Measurements from ENCODE around the gene ABHD14A. TPM values are rescaled to one million over a fixed set of nuclear protein-coding genes. Genes with fewer than 3 reads are reported as not detected.
A peak's percentile ranks its signal among the peaks of the same experiment; 100 is the strongest.

ABHD14A gene
- total and polyA plus RNA-seq, 2 donors (not counting 1 experiment from before 2014, with no cell fraction given): 5.1 to 10.2 TPM

DNA sequence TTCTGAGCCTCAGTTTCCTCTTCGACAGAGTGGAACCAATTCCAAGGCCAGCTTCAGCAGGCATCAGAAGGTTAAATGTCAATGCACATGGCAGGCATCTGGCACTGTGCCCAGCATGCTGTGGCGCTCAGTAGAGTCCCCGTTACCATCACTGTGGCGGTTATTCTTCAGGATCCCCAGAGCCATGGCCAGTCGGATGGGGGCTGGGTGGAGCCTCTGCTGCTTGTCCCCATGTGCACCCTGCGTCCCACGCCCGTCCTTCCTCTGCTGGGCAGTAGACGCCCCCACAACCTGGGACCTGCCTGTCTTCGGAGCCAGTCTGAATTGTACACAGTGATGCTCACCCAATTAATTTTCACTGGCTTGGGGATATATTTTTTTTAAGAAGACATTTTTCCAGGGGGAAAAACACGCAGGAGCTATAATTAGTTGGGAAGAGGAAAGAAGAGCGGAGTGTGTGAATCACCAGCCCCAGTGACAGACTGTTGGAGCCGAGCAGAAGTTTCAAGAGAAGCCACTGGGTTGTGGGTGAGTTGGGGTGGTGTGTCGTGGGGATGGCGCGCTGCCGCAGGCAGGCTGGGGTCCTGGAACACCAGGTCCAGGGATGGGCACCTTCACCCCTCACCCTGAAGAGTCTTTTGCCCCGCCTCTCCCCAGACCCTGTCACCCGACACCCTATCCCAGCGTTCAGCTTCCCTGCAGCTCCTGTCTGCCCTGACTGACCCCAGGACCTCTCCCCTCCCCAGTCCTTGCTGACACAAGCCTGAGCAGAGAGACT is 47.6 kb downstream of the ABHD14A start:
- H3K36me3 ChIP-seq (ENCODE audit: control insufficient read depth, insufficient read depth, low read length): no peaks in the 10 kb centered on the region
- no peak overlapping the region for H3K27ac ChIP-seq (ENCODE audit: insufficient read depth, low read length)
- H3K79me2 ChIP-seq (ENCODE audit: control insufficient read depth, insufficient read depth, low read length): no peaks in the 10 kb centered on the region
- H3K4me3 ChIP-seq (replicated peaks in 1 of 4; ENCODE audit: control extremely low read depth in 1 of 4, insufficient read depth in 1 of 4, low read depth in 3 of 4, low read length in 4 of 4): no peak overlapping the region
- H3K9ac ChIP-seq (ENCODE audit: insufficient read depth, low read length): no peak overlapping the region
- peaks cover 13% of the 10 kb centered on the region for H3K4me1 ChIP-seq (ENCODE audit: control insufficient read depth, extremely low read depth, insufficient read depth, low read length)
- no peaks in the 10 kb centered on the region for H4K20me1 ChIP-seq (ENCODE audit: control insufficient read depth, extremely low read depth, insufficient read depth, low read length)
- no peaks in the 10 kb centered on the region for H3K9me3 ChIP-seq (ENCODE audit: control insufficient read depth, insufficient read depth, low read depth, low read length)
- no peaks in the 10 kb centered on the region for H3K27me3 ChIP-seq (ENCODE audit: control insufficient read depth, insufficient read depth, low read length)
- TF ChIP-seq, protein P1, sequence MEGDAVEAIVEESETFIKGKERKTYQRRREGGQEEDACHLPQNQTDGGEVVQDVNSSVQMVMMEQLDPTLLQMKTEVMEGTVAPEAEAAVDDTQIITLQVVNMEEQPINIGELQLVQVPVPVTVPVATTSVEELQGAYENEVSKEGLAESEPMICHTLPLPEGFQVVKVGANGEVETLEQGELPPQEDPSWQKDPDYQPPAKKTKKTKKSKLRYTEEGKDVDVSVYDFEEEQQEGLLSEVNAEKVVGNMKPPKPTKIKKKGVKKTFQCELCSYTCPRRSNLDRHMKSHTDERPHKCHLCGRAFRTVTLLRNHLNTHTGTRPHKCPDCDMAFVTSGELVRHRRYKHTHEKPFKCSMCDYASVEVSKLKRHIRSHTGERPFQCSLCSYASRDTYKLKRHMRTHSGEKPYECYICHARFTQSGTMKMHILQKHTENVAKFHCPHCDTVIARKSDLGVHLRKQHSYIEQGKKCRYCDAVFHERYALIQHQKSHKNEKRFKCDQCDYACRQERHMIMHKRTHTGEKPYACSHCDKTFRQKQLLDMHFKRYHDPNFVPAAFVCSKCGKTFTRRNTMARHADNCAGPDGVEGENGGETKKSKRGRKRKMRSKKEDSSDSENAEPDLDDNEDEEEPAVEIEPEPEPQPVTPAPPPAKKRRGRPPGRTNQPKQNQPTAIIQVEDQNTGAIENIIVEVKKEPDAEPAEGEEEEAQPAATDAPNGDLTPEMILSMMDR (conservative IDR thresholded peaks at IDR 0.05 in 1 of 2, IDR thresholded peaks at IDR 0.05 in 1 of 2; ENCODE audit: low read depth in 1 of 2, low read length in 2 of 2): no peak
- no peak for TF ChIP-seq EZH2 (IDR thresholded peaks at IDR 0.05; ENCODE audit: low read length, missing control alignments)
- H2AFZ ChIP-seq (ENCODE audit: low read length): no peak overlapping the region
- peak overlapping the region; percentile 25 for H3K4me2 ChIP-seq (ENCODE audit: extremely low read depth, insufficient read depth, low read length)
- peak in 1 of 2 donors; percentile 42 for DNase-seq (ENCODE audit: low read depth in 2 of 2)

DNA sequence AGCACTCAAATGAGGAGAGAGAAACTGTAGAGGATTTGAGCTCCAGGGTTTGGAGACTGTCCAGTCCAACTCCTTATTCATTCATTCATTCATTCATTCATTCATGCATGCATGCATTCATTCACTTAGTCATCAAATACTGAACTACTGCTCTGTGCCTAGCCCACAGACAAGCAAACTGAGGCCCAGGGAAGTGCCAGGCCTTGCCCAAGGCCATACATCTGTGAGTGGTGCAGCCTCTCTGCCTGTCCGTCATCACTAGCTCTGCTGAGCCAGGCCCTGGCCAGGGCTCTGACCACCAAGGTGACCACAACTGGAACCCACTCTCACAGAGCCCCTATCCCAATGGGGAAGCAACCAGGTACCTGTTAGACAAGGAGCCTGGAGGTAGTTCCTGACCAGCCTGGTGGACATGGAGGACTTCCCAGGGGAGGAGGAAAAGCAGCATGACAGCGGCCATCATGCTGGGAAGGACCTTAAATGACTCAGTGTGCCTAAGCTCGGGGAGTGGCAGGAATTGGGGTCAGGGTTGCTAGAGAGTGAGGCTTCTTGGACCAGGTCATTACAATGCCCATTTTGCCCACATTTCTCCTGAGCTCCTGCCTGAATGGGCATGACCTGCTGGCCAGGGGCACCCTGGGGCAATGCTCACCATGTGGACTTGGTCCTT is 48.4 kb downstream of the ABHD14A start:
- no peak overlapping the region for H2AFZ ChIP-seq (ENCODE audit: low read length)
- H3K4me1 ChIP-seq (ENCODE audit: control insufficient read depth, extremely low read depth, insufficient read depth, low read length): peaks cover 13% of the 10 kb centered on the region
- no peaks in the 10 kb centered on the region for H3K36me3 ChIP-seq (ENCODE audit: control insufficient read depth, insufficient read depth, low read length)
- no peak overlapping the region for H3K9ac ChIP-seq (ENCODE audit: insufficient read depth, low read length)
- no peak for DNase-seq (ENCODE audit: low read depth in 2 of 2)
- no peaks in the 10 kb centered on the region for H4K20me1 ChIP-seq (ENCODE audit: control insufficient read depth, extremely low read depth, insufficient read depth, low read length)
- no peak overlapping the region for H3K27ac ChIP-seq (ENCODE audit: insufficient read depth, low read length)
- H3K79me2 ChIP-seq (ENCODE audit: control insufficient read depth, insufficient read depth, low read length): no peaks in the 10 kb centered on the region
- H3K27me3 ChIP-seq (ENCODE audit: control insufficient read depth, insufficient read depth, low read length): no peaks in the 10 kb centered on the region
- H3K4me2 ChIP-seq (ENCODE audit: extremely low read depth, insufficient read depth, low read length): peak overlapping the region; percentile 25
- H3K4me3 ChIP-seq (replicated peaks in 1 of 4; ENCODE audit: control extremely low read depth in 1 of 4, insufficient read depth in 1 of 4, low read depth in 3 of 4, low read length in 4 of 4): no peak overlapping the region
- TF ChIP-seq, protein P1 (conservative IDR thresholded peaks at IDR 0.05 in 1 of 2, IDR thresholded peaks at IDR 0.05 in 1 of 2; ENCODE audit: low read depth in 1 of 2, low read length in 2 of 2): no peak
- TF ChIP-seq EZH2 (IDR thresholded peaks at IDR 0.05; ENCODE audit: low read length, missing control alignments): no peak
- H3K9me3 ChIP-seq (ENCODE audit: control insufficient read depth, insufficient read depth, low read depth, low read length): no peaks in the 10 kb centered on the region

DNA sequence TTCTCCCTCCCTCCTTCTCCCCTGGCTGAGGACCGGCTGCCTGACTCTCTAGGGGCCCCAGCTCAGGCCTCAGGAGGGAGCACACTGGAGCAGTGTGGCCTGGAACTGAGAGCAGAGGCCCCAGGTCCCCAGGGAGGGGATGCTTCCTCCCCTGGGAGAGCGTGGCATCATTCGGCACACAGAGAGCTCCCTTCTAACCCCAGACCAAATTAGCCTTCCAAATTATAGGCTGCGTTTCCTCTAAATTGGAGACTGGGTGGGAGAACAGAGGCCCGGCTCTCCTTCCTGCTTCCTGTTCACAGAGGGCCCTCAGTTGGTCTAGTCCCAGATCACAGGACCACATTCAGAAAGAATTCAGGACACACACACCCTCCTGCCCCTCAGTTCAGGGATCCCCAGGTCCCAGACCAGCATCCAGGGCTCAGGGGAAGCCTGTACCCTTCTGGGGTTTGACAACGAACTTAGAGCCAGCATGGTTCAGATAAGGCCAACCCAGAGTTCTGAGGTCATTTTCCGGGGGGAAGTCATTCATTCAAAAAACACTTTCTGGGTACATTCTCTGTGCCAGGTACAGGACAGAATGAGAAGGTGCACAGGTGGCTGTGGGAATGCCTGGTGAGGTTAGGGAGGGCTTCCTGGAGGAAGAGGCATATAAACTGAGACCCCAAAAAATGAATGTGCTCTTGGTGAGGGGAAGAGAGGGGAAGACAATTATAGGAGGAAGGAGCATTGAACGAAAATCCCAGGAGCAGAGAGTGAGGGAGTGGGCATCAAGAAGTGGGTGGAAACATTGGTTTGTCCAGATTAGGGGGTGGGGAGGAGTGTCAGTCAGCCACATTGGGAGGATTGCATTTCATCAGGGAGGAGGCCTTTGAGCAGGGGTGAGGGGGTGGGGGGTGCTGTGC is 49.2 kb downstream of the ABHD14A start:
- TF ChIP-seq, protein P1 (conservative IDR thresholded peaks at IDR 0.05 in 1 of 2, IDR thresholded peaks at IDR 0.05 in 1 of 2; ENCODE audit: low read depth in 1 of 2, low read length in 2 of 2): no peak
- TF ChIP-seq EZH2 (IDR thresholded peaks at IDR 0.05; ENCODE audit: low read length, missing control alignments): no peak
- no peak for DNase-seq (ENCODE audit: low read depth in 2 of 2)
- H3K4me3 ChIP-seq (replicated peaks in 1 of 4; ENCODE audit: control extremely low read depth in 1 of 4, insufficient read depth in 1 of 4, low read depth in 3 of 4, low read length in 4 of 4): no peak overlapping the region
- H3K79me2 ChIP-seq (ENCODE audit: control insufficient read depth, insufficient read depth, low read length): no peaks in the 10 kb centered on the region
- no peak overlapping the region for H3K4me2 ChIP-seq (ENCODE audit: extremely low read depth, insufficient read depth, low read length)
- H3K9ac ChIP-seq (ENCODE audit: insufficient read depth, low read length): no peak overlapping the region
- peaks cover 13% of the 10 kb centered on the region for H3K4me1 ChIP-seq (ENCODE audit: control insufficient read depth, extremely low read depth, insufficient read depth, low read length)
- no peaks in the 10 kb centered on the region for H3K9me3 ChIP-seq (ENCODE audit: control insufficient read depth, insufficient read depth, low read depth, low read length)
- no peak overlapping the region for H2AFZ ChIP-seq (ENCODE audit: low read length)
- no peaks in the 10 kb centered on the region for H4K20me1 ChIP-seq (ENCODE audit: control insufficient read depth, extremely low read depth, insufficient read depth, low read length)
- H3K27ac ChIP-seq (ENCODE audit: insufficient read depth, low read length): no peak overlapping the region
- H3K36me3 ChIP-seq (ENCODE audit: control insufficient read depth, insufficient read depth, low read length): no peaks in the 10 kb centered on the region
- H3K27me3 ChIP-seq (ENCODE audit: control insufficient read depth, insufficient read depth, low read length): no peaks in the 10 kb centered on the region

Measured in fibroblast of lung (primary cell).